ENCODE results near the gene RNF19B.

Gene RNF19B

GRCh38 chr1:32904797-32905196, 59.8 kb downstream of the RNF19B start:
- Histone ChIP-seq H3K9me3 (ENCODE audit: low read length) (no peaks in the 10 kb centered on the region), H3K36me3 (ENCODE audit: insufficient read depth, low read length) (no peaks in the 10 kb centered on the region), H3K4me1 (ENCODE audit: insufficient read depth, low read length) (peaks cover 7% of the 10 kb centered on the region), H3K27me3 (ENCODE audit: control insufficient read depth in 1 of 2, insufficient read depth in 2 of 2, low read length in 2 of 2) (no peaks in the 10 kb centered on the region), H3K27ac (ENCODE audit: low read depth, low read length) (no peak overlapping the region), H3K9ac (ENCODE audit: low read length) (no peak overlapping the region), H3K4me3 (ENCODE audit: low read depth in 1 of 2, low read length in 2 of 2) (no peak overlapping the region)

GRCh38 chr1:32903991-32904785, 60.4 kb downstream of the RNF19B start:
- no peaks in the 10 kb centered on the region for H3K9me3 ChIP-seq (ENCODE audit: low read length)
- H3K4me1 ChIP-seq (ENCODE audit: insufficient read depth, low read length) = peaks cover 7% of the 10 kb centered on the region
- H3K36me3 ChIP-seq (ENCODE audit: insufficient read depth, low read length) = no peaks in the 10 kb centered on the region
- no peak overlapping the region for H3K4me3 ChIP-seq (ENCODE audit: low read depth in 1 of 2, low read length in 2 of 2)
- H3K9ac ChIP-seq (ENCODE audit: low read length) = no peak overlapping the region
- H3K27me3 ChIP-seq (ENCODE audit: control insufficient read depth in 1 of 2, insufficient read depth in 2 of 2, low read length in 2 of 2) = no peaks in the 10 kb centered on the region
- H3K27ac ChIP-seq (ENCODE audit: low read depth, low read length) = no peak overlapping the region

- H3K36me3 ChIP-seq (ENCODE audit: insufficient read depth, low read length) = no peaks in the 10 kb centered on the region
- H3K4me3 ChIP-seq (ENCODE audit: low read depth in 1 of 2, low read length in 2 of 2) = no peak overlapping the region
- no peak overlapping the region for H3K9ac ChIP-seq (ENCODE audit: low read length)
- peaks cover 7% of the 10 kb centered on the region for H3K4me1 ChIP-seq (ENCODE audit: insufficient read depth, low read length)
- H3K9me3 ChIP-seq (ENCODE audit: low read length) = no peaks in the 10 kb centered on the region
- H3K27ac ChIP-seq (ENCODE audit: low read depth, low read length) = no peak overlapping the region
- no peaks in the 10 kb centered on the region for H3K27me3 ChIP-seq (ENCODE audit: control insufficient read depth in 1 of 2, insufficient read depth in 2 of 2, low read length in 2 of 2)
Observed at GRCh38 chr1:32902535-32902920, 62.1 kb downstream of the RNF19B start.

- Histone ChIP-seq H3K9ac (ENCODE audit: low read length) (no peak overlapping the region), H3K36me3 (ENCODE audit: insufficient read depth, low read length) (no peaks in the 10 kb centered on the region), H3K27ac (ENCODE audit: low read depth, low read length) (no peak overlapping the region)
Observed at GRCh38 chr1:32901823-32902534, 62.6 kb downstream of the RNF19B start.

GRCh38 chr1:32900956-32901822, 63.4 kb downstream of the RNF19B start, which contains the start of gene TMEM54:
Gene TMEM54 (minus strand): TSS chr1:32901389. CDS start chr1:32901238, 151 bp downstream.
- H3K9me3 ChIP-seq (ENCODE audit: low read length) = no peaks in the 10 kb centered on the region
- H3K36me3 ChIP-seq (ENCODE audit: insufficient read depth, low read length) = no peaks in the 10 kb centered on the region
- peaks cover 7% of the 10 kb centered on the region for H3K4me1 ChIP-seq (ENCODE audit: insufficient read depth, low read length)
- H3K27me3 ChIP-seq (ENCODE audit: control insufficient read depth in 1 of 2, insufficient read depth in 2 of 2, low read length in 2 of 2) = no peaks in the 10 kb centered on the region
- H3K27ac ChIP-seq (ENCODE audit: low read depth, low read length) = peak within 1 kb of the TSS; percentile 13
- H3K9ac ChIP-seq (ENCODE audit: low read length) = peak within 1 kb of the TSS; percentile 27
- peak within 1 kb of the TSS; percentile 71 to 79 for H3K4me3 ChIP-seq (ENCODE audit: low read depth in 1 of 2, low read length in 2 of 2)

More at GRCh38 chr1:32901823-32902534, 62.6 kb downstream of the RNF19B start:
- Histone ChIP-seq H3K4me1 (ENCODE audit: insufficient read depth, low read length) (peaks cover 7% of the 10 kb centered on the region), H3K27me3 (ENCODE audit: control insufficient read depth in 1 of 2, insufficient read depth in 2 of 2, low read length in 2 of 2) (no peaks in the 10 kb centered on the region), H3K9me3 (ENCODE audit: low read length) (no peaks in the 10 kb centered on the region), H3K4me3 (ENCODE audit: low read depth in 1 of 2, low read length in 2 of 2) (peak overlapping the region; percentile 71 to 79)

- Histone ChIP-seq H3K4me1 (ENCODE audit: insufficient read depth, low read length) (peaks cover 7% of the 10 kb centered on the region), H3K9me3 (ENCODE audit: low read length) (no peaks in the 10 kb centered on the region), H3K9ac (ENCODE audit: low read length) (peak overlapping the region; percentile 27), H3K27ac (ENCODE audit: low read depth, low read length) (peak overlapping the region; percentile 13), H3K36me3 (ENCODE audit: insufficient read depth, low read length) (no peaks in the 10 kb centered on the region), H3K4me3 (ENCODE audit: low read depth in 1 of 2, low read length in 2 of 2) (peak overlapping the region; percentile 58 to 68), H3K27me3 (ENCODE audit: control insufficient read depth in 1 of 2, insufficient read depth in 2 of 2, low read length in 2 of 2) (no peaks in the 10 kb centered on the region)
Observed at GRCh38 chr1:32900371-32900955, 64.1 kb downstream of the RNF19B start.

GRCh38 chr1:32899586-32900296, 64.9 kb downstream of the RNF19B start:
- Histone ChIP-seq H3K36me3 (ENCODE audit: insufficient read depth, low read length) (no peaks in the 10 kb centered on the region), H3K9me3 (ENCODE audit: low read length) (no peaks in the 10 kb centered on the region), H3K4me1 (ENCODE audit: insufficient read depth, low read length) (peaks cover 7% of the 10 kb centered on the region), H3K27ac (ENCODE audit: low read depth, low read length) (no peak overlapping the region), H3K9ac (ENCODE audit: low read length) (no peak overlapping the region), H3K27me3 (ENCODE audit: control insufficient read depth in 1 of 2, insufficient read depth in 2 of 2, low read length in 2 of 2) (no peaks in the 10 kb centered on the region), H3K4me3 (ENCODE audit: low read depth in 1 of 2, low read length in 2 of 2) (no peak overlapping the region)

GRCh38 chr1:32898958-32899357, 65.7 kb downstream of the RNF19B start:
- Histone ChIP-seq H3K27ac (ENCODE audit: low read depth, low read length) (no peak overlapping the region), H3K9ac (ENCODE audit: low read length) (no peak overlapping the region), H3K27me3 (ENCODE audit: control insufficient read depth in 1 of 2, insufficient read depth in 2 of 2, low read length in 2 of 2) (peaks cover 0 to 3% of the 10 kb centered on the region in 2 donors), H3K4me3 (ENCODE audit: low read depth in 1 of 2, low read length in 2 of 2) (no peak overlapping the region), H3K36me3 (ENCODE audit: insufficient read depth, low read length) (no peaks in the 10 kb centered on the region), H3K9me3 (ENCODE audit: low read length) (no peaks in the 10 kb centered on the region), H3K4me1 (ENCODE audit: insufficient read depth, low read length) (peaks cover 7% of the 10 kb centered on the region)

GRCh38 chr1:32898056-32898455, 66.6 kb downstream of the RNF19B start:
- Histone ChIP-seq H3K4me1 (ENCODE audit: insufficient read depth, low read length) (peaks cover 7% of the 10 kb centered on the region), H3K4me3 (ENCODE audit: low read depth in 1 of 2, low read length in 2 of 2) (no peak overlapping the region), H3K27me3 (ENCODE audit: control insufficient read depth in 1 of 2, insufficient read depth in 2 of 2, low read length in 2 of 2) (peaks cover 0 to 12% of the 10 kb centered on the region in 2 donors), H3K9ac (ENCODE audit: low read length) (no peak overlapping the region), H3K36me3 (ENCODE audit: insufficient read depth, low read length) (no peaks in the 10 kb centered on the region), H3K27ac (ENCODE audit: low read depth, low read length) (no peak overlapping the region), H3K9me3 (ENCODE audit: low read length) (no peaks in the 10 kb centered on the region)

GRCh38 chr1:32897082-32898049, 67.2 kb downstream of the RNF19B start:
- Histone ChIP-seq H3K9me3 (ENCODE audit: low read length) (no peaks in the 10 kb centered on the region), H3K27me3 (ENCODE audit: control insufficient read depth in 1 of 2, insufficient read depth in 2 of 2, low read length in 2 of 2) (peaks cover 4 to 17% of the 10 kb centered on the region in 2 donors), H3K4me1 (ENCODE audit: insufficient read depth, low read length) (peaks cover 7% of the 10 kb centered on the region), H3K36me3 (ENCODE audit: insufficient read depth, low read length) (no peaks in the 10 kb centered on the region), H3K4me3 (ENCODE audit: low read depth in 1 of 2, low read length in 2 of 2) (no peak overlapping the region), H3K9ac (ENCODE audit: low read length) (no peak overlapping the region), H3K27ac (ENCODE audit: low read depth, low read length) (no peak overlapping the region)

Measured in muscle layer of colon (tissue), 2 donors.